Superior temporal gyrus (tissue), 1 donor: ENCODE results near the gene CTNNA3.
"Not testable (repeated sequence)": the region's sequence is repeated elsewhere in the genome, so short reads cannot be mapped to it uniquely, and the experiment has no call there.

Experiments
- DNase-seq: peaks from one replicate; pipeline ENCODE4 v3.0.0-alpha.2; 2016; ENCODE audit errors: extremely low spot score

CTNNA3 gene

GRCh38 chr10:67602268-67602950, 93.6 kb downstream of the CTNNA3 start:
- DNase-seq: no peak

- no peak for DNase-seq
These were observed 96.4 kb downstream of the CTNNA3 start for GRCh38 chr10:67599597-67599996.

DNA sequence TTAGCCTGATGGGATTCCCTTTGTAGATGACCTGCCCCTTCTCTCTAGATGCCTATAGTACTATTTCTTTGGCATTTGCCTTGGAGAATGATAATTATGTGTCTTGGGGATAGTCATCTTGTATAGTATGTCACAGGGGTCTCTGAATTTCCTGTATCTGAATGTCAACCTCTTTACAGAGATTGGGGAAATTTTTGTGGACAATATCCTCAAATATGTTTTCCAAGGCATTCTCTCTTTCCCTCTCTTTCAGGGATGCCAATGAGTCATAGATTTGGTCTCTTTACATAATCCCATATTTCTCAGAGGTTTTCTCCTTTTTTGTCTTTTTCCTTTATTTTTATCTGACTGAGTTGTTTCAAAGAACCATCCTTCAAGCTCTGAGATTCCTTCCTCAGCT, 99.4 kb downstream of the CTNNA3 start:
- no peak for DNase-seq

- no peak for DNase-seq
These were observed 108.2 kb downstream of the CTNNA3 start for GRCh38 chr10:67587771-67588170.

GRCh38 chr10:67575532-67575931, 120.5 kb downstream of the CTNNA3 start:
- DNase-seq: no peak

GRCh38 chr10:67573484-67573883, 122.5 kb downstream of the CTNNA3 start:
- DNase-seq: no peak

DNA sequence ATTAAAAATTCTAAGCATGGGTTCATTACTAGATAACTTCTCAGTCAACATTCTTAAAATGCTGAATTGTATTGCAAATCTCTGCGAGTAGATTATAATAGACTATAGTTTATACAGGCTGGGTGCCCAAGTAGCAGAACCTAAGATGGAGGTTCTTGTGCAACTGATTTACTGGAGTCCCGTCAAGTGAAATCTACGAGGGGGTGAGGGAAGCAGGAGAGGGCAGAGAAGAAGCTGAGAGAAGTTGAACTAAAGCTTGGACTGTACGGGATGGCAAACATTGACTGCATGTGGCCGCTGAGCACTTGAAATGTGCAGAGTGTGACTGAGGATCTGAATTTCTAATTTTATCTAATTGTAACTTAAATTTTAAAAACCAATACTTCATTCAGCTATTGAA, 124.5 kb downstream of the CTNNA3 start:
- no peak for DNase-seq

GRCh38 chr10:67558311-67558710, 137.7 kb downstream of the CTNNA3 start:
- DNase-seq: not testable (repeated sequence)

DNA sequence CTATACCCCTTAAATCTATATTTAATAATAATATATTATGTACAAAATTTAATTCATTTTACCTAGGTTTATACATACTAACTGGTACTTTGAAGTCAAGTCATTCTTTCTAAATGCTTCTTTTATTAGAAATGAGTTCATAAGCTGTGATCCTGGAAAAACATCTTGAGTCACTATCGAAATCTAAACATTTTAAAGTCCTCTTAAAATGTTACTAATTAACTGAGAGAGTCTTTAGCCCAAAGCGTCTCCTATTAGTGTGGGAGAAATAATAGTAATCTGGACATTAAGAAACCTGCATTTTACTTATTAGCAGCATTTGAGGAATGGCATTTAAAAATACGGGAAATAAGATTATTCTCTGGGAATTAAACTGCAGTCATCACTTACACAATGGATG, 142.7 kb downstream of the CTNNA3 start:
- no peak for DNase-seq

DNA sequence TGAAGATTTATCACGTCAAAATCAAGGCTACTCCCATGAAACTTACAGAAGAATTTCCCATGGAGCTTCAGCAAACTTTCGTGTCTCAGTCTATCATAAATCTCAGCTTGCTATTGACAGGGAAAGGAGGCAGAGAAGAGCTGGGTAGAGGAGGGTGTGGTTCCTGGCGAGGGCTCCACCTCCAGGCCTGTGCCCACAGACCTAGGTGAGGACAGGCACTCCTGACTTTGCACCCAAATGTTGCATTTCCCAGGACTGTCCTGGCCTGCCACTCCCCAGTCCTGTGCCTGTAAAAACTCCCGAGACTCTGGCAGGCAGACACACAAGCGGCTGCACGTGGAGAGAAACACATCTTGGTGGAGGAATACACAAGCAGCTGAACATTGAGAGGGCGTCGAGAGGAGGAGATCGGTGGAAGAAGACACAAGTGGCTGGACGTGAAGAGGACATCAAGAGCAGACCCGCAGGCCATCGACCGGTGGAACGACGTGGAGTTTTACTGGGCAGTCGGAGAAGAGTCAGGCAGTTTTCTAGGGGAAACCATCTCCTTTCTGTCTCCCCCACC, 145.1 kb downstream of the CTNNA3 start:
- DNase-seq: no peak

DNA sequence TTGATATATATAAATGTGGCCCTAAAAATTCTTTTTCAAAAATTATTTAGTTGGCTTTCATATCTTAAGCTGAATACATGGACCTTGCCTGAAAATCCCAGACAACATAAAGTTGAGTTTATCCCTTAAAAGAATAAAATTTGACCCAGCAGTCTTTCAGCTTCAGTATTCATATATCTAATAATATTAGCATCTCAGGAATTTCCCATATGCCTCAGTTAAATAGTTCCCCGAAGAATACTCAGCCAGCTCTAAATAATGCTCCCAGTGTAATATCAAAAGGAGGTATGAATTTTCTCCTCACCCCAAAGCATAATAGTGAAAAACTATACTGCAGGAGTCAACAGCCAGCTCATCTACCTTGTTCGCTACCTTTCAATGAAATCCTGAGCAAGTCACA, 145.9 kb downstream of the CTNNA3 start:
- no peak for DNase-seq

GRCh38 chr10:67549390-67549789, 146.6 kb downstream of the CTNNA3 start:
- no peak for DNase-seq

DNA sequence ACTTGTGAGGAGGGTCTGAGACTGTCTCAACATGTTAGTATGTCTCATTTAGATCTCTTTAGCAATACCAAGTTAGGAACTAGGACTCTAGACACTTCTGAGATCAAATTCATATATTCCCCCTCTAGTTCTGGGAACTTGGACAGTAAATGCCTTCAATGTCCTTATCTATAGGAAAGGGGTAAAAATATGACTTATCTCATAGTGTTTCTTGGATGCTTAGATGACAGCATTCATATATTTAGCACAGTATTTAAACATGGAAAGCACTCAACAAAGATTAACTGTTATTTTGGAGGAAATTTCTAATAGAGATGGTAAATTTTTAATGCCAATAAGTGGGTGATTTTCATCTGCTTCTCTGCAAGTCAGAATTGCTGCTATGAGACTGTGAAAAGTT, 154.6 kb downstream of the CTNNA3 start:
- DNase-seq: no peak

GRCh38 chr10:67539312-67539711, 156.7 kb downstream of the CTNNA3 start:
- no peak for DNase-seq

GRCh38 chr10:67537906-67538305, 158.1 kb downstream of the CTNNA3 start:
- no peak for DNase-seq

DNA sequence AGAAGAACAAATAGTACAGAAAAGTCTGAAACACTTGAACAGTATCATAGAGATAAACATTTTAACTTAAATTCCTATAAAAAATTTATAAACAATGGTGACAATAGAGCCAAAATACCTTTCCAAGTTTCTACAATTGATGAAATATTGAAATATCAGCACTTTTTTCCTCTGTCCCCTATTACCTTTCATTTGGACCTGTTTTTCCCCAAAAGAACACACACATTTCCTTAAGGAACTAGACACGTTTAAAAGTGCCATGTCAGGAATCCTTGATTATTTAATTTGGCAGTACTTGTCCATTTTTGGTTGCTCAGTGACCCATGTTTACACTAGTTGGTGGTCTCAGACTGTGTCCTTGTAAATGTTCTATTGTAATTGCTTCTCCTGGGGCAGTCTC, 162.6 kb downstream of the CTNNA3 start:
- DNase-seq: no peak

DNA sequence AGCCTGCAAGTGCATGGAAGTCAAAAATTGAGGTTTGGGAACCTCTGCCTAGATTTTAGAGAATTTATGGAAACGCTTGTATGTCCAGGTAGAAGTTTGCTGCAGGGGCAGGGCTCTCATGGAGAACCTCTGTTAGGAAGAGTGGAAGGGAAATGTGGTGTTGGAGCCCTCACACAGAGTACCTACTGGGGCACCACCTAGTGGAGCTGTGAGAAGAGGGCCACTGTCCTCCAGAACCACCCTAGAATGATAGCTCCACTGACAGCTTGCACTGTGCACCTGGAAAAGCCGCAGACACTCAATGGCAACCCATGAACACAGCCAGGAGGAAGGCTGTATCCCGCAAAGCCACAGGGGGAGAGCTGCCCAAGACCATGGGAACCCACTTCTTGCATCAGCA, 165.0 kb downstream of the CTNNA3 start:
- DNase-seq: not testable (repeated sequence)

DNA sequence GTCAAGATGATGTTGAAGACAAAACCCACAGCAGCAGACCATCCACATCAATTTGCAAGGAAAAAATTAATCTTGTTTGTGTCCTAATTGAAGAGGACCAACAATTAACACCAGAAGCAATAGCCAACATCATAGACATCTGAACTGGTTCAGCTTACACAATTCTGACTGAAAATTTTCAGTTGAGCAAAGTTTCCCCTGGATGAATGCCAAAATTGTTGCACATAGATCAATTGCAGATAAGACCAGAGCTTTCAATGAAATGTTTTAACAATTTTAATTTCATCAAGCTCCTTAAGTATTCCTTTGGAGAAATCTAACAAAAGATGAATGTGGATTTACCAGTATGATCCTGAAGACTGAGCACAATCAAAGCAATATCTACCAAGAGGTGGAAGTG, 168.6 kb downstream of the CTNNA3 start:
- no peak for DNase-seq

- no peak for DNase-seq
These were observed 174.4 kb downstream of the CTNNA3 start for GRCh38 chr10:67521546-67521945.

- DNase-seq: peak; percentile 92
These were observed 175.0 kb downstream of the CTNNA3 start for GRCh38 chr10:67520924-67521520.

DNA sequence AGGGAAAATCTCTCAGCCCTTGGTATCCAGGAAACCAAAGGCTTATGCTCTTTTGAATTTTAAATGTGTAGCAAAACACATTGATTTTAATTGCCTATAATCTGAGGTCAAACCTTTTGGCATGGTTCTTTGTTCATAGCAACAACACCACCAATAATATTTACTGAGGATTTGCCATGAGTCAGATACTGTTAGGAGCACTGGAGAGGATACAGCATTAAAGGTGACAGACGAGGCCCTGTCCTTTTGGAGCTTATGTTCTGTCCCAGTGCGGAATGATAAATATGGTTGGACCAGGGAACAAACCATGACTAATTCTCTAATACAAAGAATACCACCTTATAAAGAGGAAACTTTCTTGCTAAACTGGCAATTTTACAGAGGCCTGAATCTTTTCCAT, 176.6 kb downstream of the CTNNA3 start:
- no peak for DNase-seq

DNA sequence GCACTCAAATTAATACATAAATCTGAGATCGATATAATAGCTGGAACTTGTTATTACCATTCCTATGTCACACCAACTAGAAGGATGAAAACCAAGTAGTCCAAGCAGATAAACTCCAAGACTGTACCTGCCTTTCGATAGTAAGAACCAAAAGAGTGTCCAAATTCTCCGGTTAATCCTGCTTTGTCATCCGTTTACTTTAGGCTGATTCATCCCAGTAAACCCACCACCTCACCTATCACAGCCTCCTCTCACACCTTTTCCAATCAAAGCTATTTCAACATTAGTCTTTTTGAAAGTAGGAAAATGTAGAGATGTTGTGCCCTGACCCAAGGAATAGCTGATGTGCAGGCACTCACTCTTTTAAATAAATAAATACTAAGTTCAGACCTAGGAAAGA, 177.2 kb downstream of the CTNNA3 start:
- no peak for DNase-seq

- DNase-seq: no peak
These were observed 178.0 kb downstream of the CTNNA3 start for GRCh38 chr10:67518043-67518442.

DNA sequence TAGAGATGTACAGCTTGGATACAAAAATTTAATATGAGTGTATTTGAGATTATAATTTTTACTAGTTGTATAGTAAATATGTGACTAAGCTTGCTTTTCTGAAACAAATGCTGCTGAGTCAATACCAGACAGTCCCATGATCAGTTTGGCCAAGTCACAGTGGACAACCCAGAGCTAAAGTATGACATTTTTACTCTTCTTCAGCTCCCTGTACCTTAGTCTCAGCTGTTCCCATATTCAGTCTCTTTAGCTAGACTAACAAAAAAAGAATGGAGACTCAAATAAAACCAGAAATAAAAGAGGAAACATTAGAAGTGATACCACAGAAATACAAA, 189.3 kb downstream of the CTNNA3 start:
- no peak for DNase-seq
